Parathyroid adenoma (tissue), 2 donors: Measurements from ENCODE around the gene BCOR.

Experiments used
- H2AFZ ChIP-seq: fragments of 300-600 bp; sonication (generic); one replicate; pipeline ENCODE4 v1.7.0; 2017; ENCODE audit warnings: antibody characterized with exemption, mild to moderate bottlenecking
- H3K27ac ChIP-seq: fragments of 300-600 bp; sonication (generic); one replicate; pipeline ENCODE4 v1.7.0; 2017
- H3K27me3 ChIP-seq: fragments of 300-600 bp; sonication (generic); one replicate; pipeline ENCODE4 v1.7.0; 2017; ENCODE audit warnings: low read length; ENCODE audit not compliant: control insufficient read depth, insufficient read depth
- H3K36me3 ChIP-seq: fragments of 300-600 bp; sonication (generic); one replicate; pipeline ENCODE4 v1.7.0; 2017; ENCODE audit warnings: low read length; ENCODE audit not compliant: control insufficient read depth, insufficient read depth
- H3K4me1 ChIP-seq: fragments of 300-600 bp; sonication (generic); one replicate; pipeline ENCODE4 v1.7.0; 2017; ENCODE audit warnings: control low read depth
- H3K4me2 ChIP-seq: fragments of 300-600 bp; sonication (generic); one replicate; pipeline ENCODE4 v1.7.0; 2017; ENCODE audit warnings: low read length
- H3K4me3 ChIP-seq: fragments of 300-600 bp; sonication (generic); one replicate; pipeline ENCODE4 v1.7.0; 2017; ENCODE audit warnings: low read depth, low read length
- H3K79me2 ChIP-seq: fragments of 300-600 bp; sonication (generic); one replicate; pipeline ENCODE4 v1.7.0; 2017; ENCODE audit warnings: control low read depth
- H3K9ac ChIP-seq: fragments of 300-600 bp; sonication (generic); one replicate; pipeline ENCODE4 v1.7.0; 2017; ENCODE audit warnings: mild to moderate bottlenecking
- H3K9me3 ChIP-seq: fragments of 300-600 bp; sonication (generic); one replicate; pipeline ENCODE4 v1.7.0; 2017; ENCODE audit warnings: low read length; ENCODE audit not compliant: control insufficient read depth
- TF ChIP-seq, protein P1 (sequence below): fragments of 300-600 bp; sonication (generic); IDR thresholded peaks from one replicate; pipeline ENCODE4 v1.7.0; 2017; ENCODE audit warnings: antibody characterized with exemption, mild to moderate bottlenecking
- donor health status: primary hyperparathyroidism.

BCOR gene

DNA sequence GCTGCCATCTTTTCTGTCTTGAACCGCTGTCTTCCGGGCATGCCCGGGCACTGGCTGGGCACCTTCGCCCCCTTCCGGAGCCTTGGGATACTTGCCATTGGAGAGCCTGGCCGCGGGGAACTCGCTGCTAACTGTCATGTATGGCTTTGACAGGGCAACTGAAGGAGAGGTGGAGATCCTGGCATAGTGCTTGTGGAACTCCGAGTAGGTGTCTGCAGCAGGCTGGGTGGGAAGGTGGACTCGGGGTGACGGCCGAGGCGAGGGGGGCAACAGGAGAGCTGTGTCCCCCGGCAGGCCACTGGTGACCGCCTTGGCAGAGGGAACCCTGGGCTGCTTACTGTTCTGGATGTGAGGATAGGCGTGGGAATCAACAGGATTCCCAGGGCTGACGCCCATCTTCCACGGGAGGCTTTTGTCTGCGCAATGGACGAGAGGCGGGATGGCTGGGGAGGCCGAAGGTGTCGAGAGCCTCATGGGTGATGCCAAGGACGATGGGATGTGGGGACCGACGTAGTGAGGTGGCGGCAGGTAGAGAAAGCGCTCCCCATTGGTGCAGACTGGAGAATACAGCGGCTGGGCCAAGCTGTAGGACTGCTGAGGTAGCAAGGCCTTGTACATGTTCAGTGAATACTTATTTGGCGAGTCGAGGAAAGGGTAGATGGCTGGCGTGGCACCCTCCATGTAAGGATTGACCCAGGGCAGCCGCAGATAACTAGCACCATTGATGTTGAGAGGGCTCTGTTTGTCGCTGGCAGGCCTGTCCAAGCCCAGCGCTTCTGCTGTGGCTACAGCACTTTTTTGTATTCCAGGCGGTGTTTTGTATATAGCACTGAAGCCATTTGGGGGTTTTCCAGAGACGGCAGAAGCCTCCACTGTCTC lies 23.4 kb downstream of the BCOR start:
- H2AFZ ChIP-seq: no peak overlapping the region
- no peaks in the 10 kb centered on the region for H3K36me3 ChIP-seq
- H3K4me2 ChIP-seq: no peak overlapping the region
- H3K4me3 ChIP-seq: no peak overlapping the region
- H3K27ac ChIP-seq: no peak overlapping the region
- H3K79me2 ChIP-seq: peaks cover 3% of the 10 kb centered on the region
- no peaks in the 10 kb centered on the region for H3K9me3 ChIP-seq
- H3K9ac ChIP-seq: no peak overlapping the region
- no peaks in the 10 kb centered on the region for H3K27me3 ChIP-seq
- TF ChIP-seq, protein P1, sequence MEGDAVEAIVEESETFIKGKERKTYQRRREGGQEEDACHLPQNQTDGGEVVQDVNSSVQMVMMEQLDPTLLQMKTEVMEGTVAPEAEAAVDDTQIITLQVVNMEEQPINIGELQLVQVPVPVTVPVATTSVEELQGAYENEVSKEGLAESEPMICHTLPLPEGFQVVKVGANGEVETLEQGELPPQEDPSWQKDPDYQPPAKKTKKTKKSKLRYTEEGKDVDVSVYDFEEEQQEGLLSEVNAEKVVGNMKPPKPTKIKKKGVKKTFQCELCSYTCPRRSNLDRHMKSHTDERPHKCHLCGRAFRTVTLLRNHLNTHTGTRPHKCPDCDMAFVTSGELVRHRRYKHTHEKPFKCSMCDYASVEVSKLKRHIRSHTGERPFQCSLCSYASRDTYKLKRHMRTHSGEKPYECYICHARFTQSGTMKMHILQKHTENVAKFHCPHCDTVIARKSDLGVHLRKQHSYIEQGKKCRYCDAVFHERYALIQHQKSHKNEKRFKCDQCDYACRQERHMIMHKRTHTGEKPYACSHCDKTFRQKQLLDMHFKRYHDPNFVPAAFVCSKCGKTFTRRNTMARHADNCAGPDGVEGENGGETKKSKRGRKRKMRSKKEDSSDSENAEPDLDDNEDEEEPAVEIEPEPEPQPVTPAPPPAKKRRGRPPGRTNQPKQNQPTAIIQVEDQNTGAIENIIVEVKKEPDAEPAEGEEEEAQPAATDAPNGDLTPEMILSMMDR: no peak
- no peaks in the 10 kb centered on the region for H3K4me1 ChIP-seq

DNA sequence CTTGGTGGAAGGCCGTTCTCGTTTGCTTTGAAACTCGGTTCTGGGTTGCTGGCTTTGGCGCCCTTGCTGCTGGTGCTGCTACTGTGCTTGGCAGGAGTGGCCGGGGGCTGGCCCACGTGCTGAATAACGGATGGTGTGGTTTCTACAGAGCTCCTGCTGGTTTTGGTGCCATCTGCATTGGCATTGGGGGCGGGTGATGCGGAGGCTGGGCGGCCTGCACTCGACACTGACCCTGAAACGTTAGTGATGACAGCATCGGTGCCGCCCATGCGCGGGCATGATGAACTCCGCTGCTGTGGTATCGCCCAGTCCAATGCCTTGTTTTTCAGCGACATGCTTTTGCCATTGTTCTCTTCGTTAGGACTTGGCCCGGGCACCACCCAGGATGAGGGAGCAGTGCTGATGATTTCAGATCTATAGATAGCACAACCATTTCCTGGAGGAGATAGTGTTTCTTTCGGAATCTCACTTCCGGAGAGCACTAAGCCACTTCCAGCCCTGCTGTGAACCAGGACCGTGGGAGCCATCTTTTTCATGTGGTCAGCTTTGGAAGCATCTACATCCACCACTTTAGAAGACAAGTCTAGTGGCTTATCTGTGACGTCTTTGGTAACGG lies 24.2 kb downstream of the BCOR start:
- Histone ChIP-seq H3K27ac (no peak overlapping the region), H3K4me3 (no peak overlapping the region), H3K9me3 (no peaks in the 10 kb centered on the region), H3K4me2 (no peak overlapping the region), H3K9ac (no peak overlapping the region), H2AFZ (no peak overlapping the region), H3K4me1 (no peaks in the 10 kb centered on the region), H3K79me2 (peaks cover 3% of the 10 kb centered on the region), H3K36me3 (no peaks in the 10 kb centered on the region), H3K27me3 (no peaks in the 10 kb centered on the region)
- TF ChIP-seq, protein P1: no peak

DNA sequence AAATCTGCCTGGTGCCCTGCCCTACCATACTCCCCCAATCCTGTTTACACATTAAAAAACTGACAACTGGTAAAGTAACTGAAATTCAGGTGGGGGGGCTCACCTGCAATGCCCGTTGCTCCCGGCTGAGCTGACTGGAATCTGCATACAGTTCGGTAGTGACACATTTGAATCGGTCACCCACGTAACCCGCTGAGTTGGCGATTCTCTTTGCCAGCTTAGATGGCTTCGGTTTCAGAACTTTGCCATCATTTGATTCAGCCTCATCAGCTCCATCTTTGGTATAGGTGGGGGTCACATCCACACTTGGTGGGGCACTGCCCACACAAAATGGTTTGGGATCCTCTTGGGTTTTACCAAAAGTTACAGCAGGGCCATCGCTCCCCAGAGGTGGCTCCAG lies 25.5 kb downstream of the BCOR start:
- TF ChIP-seq, protein P1: no peak
- no peaks in the 10 kb centered on the region for H3K9me3 ChIP-seq
- H3K27me3 ChIP-seq: no peaks in the 10 kb centered on the region
- peaks cover 12% of the 10 kb centered on the region for H3K79me2 ChIP-seq
- no peaks in the 10 kb centered on the region for H3K36me3 ChIP-seq
- no peak overlapping the region for H3K4me3 ChIP-seq
- H3K4me1 ChIP-seq: no peaks in the 10 kb centered on the region
- H3K9ac ChIP-seq: no peak overlapping the region
- H3K4me2 ChIP-seq: no peak overlapping the region
- H3K27ac ChIP-seq: no peak overlapping the region
- H2AFZ ChIP-seq: no peak overlapping the region

DNA sequence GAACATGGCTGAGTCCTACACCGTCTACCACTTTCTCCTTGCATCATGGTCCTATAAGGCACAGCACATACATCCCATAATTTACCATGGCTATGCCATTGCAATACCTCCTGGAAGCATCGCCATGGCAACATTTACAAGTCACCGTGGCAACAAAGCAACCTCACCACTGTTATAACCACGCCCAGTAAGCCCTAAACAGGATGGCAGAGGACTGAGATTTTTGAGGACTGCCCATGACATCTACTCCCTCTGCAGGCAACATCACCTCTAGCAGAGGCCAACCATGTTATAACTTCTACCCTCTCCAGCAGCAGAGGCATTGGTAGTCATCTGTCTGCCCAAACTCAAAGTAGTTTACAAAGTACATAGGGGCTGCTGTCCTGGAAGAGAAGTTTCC lies 29.7 kb downstream of the BCOR start:
- Histone ChIP-seq H3K79me2 (peaks cover 12% of the 10 kb centered on the region), H3K4me2 (no peak overlapping the region), H3K4me1 (no peaks in the 10 kb centered on the region), H2AFZ (no peak overlapping the region), H3K27me3 (no peaks in the 10 kb centered on the region), H3K9ac (no peak overlapping the region), H3K27ac (no peak overlapping the region), H3K36me3 (no peaks in the 10 kb centered on the region), H3K4me3 (no peak overlapping the region), H3K9me3 (no peaks in the 10 kb centered on the region)
- TF ChIP-seq, protein P1: no peak
